Measurements from ENCODE around the gene LAMTOR3.
A peak's percentile ranks its signal among the peaks of the same experiment; 100 is the strongest.

Gene LAMTOR3

GRCh38 chr4:99917575-99917974, 23.3 kb upstream of the LAMTOR3 start:
- peaks cover 6% of the 10 kb centered on the region; the same call in 1 of the 2 replicates for H3K36me3 ChIP-seq (ENCODE audit: low read length)
- H2AFZ ChIP-seq (ENCODE audit: low read depth, low read length, severe bottlenecking): no peak overlapping the region
- H3K27ac ChIP-seq (ENCODE audit: low read depth, low read length): no peak overlapping the region
- no peaks in the 10 kb centered on the region for H3F3A ChIP-seq (ENCODE audit: insufficient read depth)
- no peak for TF ChIP-seq EZH2phosphoT487 (conservative IDR thresholded peaks at IDR 0.05; ENCODE audit: low read length)
- TF ChIP-seq, protein P1, sequence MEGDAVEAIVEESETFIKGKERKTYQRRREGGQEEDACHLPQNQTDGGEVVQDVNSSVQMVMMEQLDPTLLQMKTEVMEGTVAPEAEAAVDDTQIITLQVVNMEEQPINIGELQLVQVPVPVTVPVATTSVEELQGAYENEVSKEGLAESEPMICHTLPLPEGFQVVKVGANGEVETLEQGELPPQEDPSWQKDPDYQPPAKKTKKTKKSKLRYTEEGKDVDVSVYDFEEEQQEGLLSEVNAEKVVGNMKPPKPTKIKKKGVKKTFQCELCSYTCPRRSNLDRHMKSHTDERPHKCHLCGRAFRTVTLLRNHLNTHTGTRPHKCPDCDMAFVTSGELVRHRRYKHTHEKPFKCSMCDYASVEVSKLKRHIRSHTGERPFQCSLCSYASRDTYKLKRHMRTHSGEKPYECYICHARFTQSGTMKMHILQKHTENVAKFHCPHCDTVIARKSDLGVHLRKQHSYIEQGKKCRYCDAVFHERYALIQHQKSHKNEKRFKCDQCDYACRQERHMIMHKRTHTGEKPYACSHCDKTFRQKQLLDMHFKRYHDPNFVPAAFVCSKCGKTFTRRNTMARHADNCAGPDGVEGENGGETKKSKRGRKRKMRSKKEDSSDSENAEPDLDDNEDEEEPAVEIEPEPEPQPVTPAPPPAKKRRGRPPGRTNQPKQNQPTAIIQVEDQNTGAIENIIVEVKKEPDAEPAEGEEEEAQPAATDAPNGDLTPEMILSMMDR (IDR thresholded peaks at IDR 0.05; ENCODE audit: insufficient read depth, low read length, poor library complexity, severe bottlenecking): no peak
- H3K27me3 ChIP-seq (ENCODE audit: low read length): no peaks in the 10 kb centered on the region
- no peaks in the 10 kb centered on the region for H3K9me2 ChIP-seq (replicated peaks; ENCODE audit: insufficient read depth, low read length)
- no peak overlapping the region for H3K9ac ChIP-seq (ENCODE audit: low read length)
- no peaks in the 10 kb centered on the region for H3K79me2 ChIP-seq (ENCODE audit: insufficient read depth, low read length)
- H3K4me2 ChIP-seq (ENCODE audit: low read depth, low read length, poor library complexity, severe bottlenecking): no peak overlapping the region
- H3K9me3 ChIP-seq (ENCODE audit: insufficient read depth, low read length): no peaks in the 10 kb centered on the region
- no peak overlapping the region for H3K4me3 ChIP-seq (ENCODE audit: insufficient read depth, low read length, poor library complexity, severe bottlenecking)
- H4K20me1 ChIP-seq (ENCODE audit: low read depth, low read length): no peaks in the 10 kb centered on the region

DNA sequence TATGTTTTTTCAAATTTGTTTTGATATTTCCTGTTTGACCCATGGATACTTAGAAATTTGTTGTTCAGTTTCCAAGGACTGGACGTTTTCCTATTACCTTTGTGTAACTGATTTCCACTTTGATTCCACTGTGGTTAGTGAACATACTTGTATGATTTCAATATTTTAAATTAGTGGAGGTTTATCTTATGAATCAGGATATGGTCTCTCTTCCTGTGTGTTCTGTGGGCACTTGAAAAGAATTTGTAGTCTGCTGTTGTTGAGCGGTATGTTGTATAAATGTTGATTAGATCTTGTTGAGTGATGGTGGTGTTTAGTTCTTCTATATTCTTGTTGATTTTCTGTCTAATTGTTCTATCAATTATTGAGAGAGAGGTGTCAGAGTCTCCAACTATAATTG, 21.2 kb upstream of the LAMTOR3 start:
- no peaks in the 10 kb centered on the region for H3K9me3 ChIP-seq (ENCODE audit: insufficient read depth, low read length)
- H3K27me3 ChIP-seq (ENCODE audit: low read length): no peaks in the 10 kb centered on the region
- no peak overlapping the region for H2AFZ ChIP-seq (ENCODE audit: low read depth, low read length, severe bottlenecking)
- H3F3A ChIP-seq (ENCODE audit: insufficient read depth): no peaks in the 10 kb centered on the region
- no peaks in the 10 kb centered on the region for H3K79me2 ChIP-seq (ENCODE audit: insufficient read depth, low read length)
- TF ChIP-seq EZH2phosphoT487 (conservative IDR thresholded peaks at IDR 0.05; ENCODE audit: low read length): no peak
- TF ChIP-seq, protein P1 (IDR thresholded peaks at IDR 0.05; ENCODE audit: insufficient read depth, low read length, poor library complexity, severe bottlenecking): no peak
- no peaks in the 10 kb centered on the region; the same call in 1 of the 2 replicates for H3K36me3 ChIP-seq (ENCODE audit: low read length)
- H3K9ac ChIP-seq (ENCODE audit: low read length): no peak overlapping the region
- no peak overlapping the region for H3K27ac ChIP-seq (ENCODE audit: low read depth, low read length)
- H3K4me3 ChIP-seq (ENCODE audit: insufficient read depth, low read length, poor library complexity, severe bottlenecking): no peak overlapping the region
- H4K20me1 ChIP-seq (ENCODE audit: low read depth, low read length): no peaks in the 10 kb centered on the region
- H3K9me2 ChIP-seq (replicated peaks; ENCODE audit: insufficient read depth, low read length): no peaks in the 10 kb centered on the region
- H3K4me2 ChIP-seq (ENCODE audit: low read depth, low read length, poor library complexity, severe bottlenecking): no peak overlapping the region

GRCh38 chr4:99894998-99895397, 771 bp upstream of the LAMTOR3 start:
- TF ChIP-seq, protein P1 (IDR thresholded peaks at IDR 0.05; ENCODE audit: insufficient read depth, low read length, poor library complexity, severe bottlenecking): no peak
- no peak for TF ChIP-seq EZH2phosphoT487 (conservative IDR thresholded peaks at IDR 0.05; ENCODE audit: low read length)
- Histone ChIP-seq H3K27me3 (ENCODE audit: low read length) (no peaks in the 10 kb centered on the region), H3K79me2 (ENCODE audit: insufficient read depth, low read length) (peaks cover 21% of the 10 kb centered on the region), H4K20me1 (ENCODE audit: low read depth, low read length) (no peaks in the 10 kb centered on the region), H3F3A (ENCODE audit: insufficient read depth) (peaks cover 16% of the 10 kb centered on the region; the same call in 1 of the 2 replicates), H3K9me2 (replicated peaks; ENCODE audit: insufficient read depth, low read length) (no peaks in the 10 kb centered on the region), H3K36me3 (ENCODE audit: low read length) (no peaks in the 10 kb centered on the region), H2AFZ (ENCODE audit: low read depth, low read length, severe bottlenecking) (no peak overlapping the region), H3K27ac (ENCODE audit: low read depth, low read length) (peak overlapping the region; percentile 56), H3K9me3 (ENCODE audit: insufficient read depth, low read length) (no peaks in the 10 kb centered on the region), H3K4me2 (ENCODE audit: low read depth, low read length, poor library complexity, severe bottlenecking) (peak overlapping the region; percentile 70), H3K9ac (ENCODE audit: low read length) (peak overlapping the region; percentile 55), H3K4me3 (ENCODE audit: insufficient read depth, low read length, poor library complexity, severe bottlenecking) (peak overlapping the region; percentile 57)

All from SU-DHL-6 (cell line).